ENCODE measurements around the gene SMAD2. TPM values are rescaled to one million over a fixed set of nuclear protein-coding genes. Genes with fewer than 3 reads are reported as not detected.

Gene SMAD2
- total RNA-seq, 1 experiment from 2014 or later = 97.0 TPM

DNA sequence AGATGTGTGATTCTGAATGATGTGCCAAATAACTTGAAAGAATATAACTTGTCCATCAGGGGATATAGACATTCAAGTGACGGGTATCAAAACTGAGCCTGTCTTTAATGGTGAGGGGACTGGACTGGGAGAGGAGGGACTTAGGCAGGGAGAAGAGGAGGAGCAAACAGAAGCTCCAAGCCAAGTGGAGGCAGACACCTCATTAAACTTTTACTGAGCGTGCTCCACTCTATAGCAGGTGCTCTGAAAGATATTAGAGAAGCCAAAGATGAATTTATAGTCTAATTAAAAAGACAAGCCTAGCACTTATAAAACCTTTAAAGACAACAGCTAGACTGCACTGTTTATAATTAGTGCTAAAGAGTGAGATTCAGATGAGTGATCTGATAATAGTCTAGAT, 47.7 kb upstream of the SMAD2 start:
- Histone ChIP-seq H3K27me3 (ENCODE audit: insufficient read depth, low read depth) (no peaks in the 10 kb centered on the region), H4K20me1 (ENCODE audit: insufficient read depth) (no peaks in the 10 kb centered on the region), H3K27ac (no peak overlapping the region), H3K36me3 (ENCODE audit: low read depth) (no peaks in the 10 kb centered on the region), H3K4me2 (no peak overlapping the region), H3K9me3 (ENCODE audit: insufficient read depth, low read depth) (no peaks in the 10 kb centered on the region), H3K4me3 (no peak overlapping the region), H3K9me2 (ENCODE audit: insufficient read depth) (no peaks in the 10 kb centered on the region), H3K4me1 (replicated peaks; ENCODE audit: insufficient read depth) (peaks cover 6% of the 10 kb centered on the region; the same call in 1 of the 2 replicates), H2AFZ (no peak overlapping the region), H3F3A (ENCODE audit: insufficient read depth, low read depth) (no peaks in the 10 kb centered on the region), H3K79me2 (ENCODE audit: low read depth) (no peaks in the 10 kb centered on the region)
- intact Hi-C loops (cut with micrococcal nuclease; ENCODE audit: unreplicated experiment) = no loop called here
- no peak for DNase-seq
- CTCF ChIA-PET = no interaction called here
- BruUV-seq (replicated peaks) = no TSS peak
- TF ChIP-seq EZH2 (IDR thresholded peaks at IDR 0.05; ENCODE audit: low read depth) (no peak), CTCF (conservative IDR thresholded peaks at IDR 0.05) (no peak)
- POLR2A ChIA-PET (ENCODE audit: unreplicated experiment) = no interaction called here

GRCh38 chr18:47975701-47976100, 45.2 kb upstream of the SMAD2 start:
- Histone ChIP-seq H3K79me2 (ENCODE audit: low read depth) (no peaks in the 10 kb centered on the region), H3K4me1 (replicated peaks; ENCODE audit: insufficient read depth) (peaks cover 6% of the 10 kb centered on the region; the same call in 1 of the 2 replicates), H3F3A (ENCODE audit: insufficient read depth, low read depth) (no peaks in the 10 kb centered on the region), H3K27ac (no peak overlapping the region), H3K4me3 (no peak overlapping the region), H3K27me3 (ENCODE audit: insufficient read depth, low read depth) (no peaks in the 10 kb centered on the region), H2AFZ (no peak overlapping the region), H3K9me3 (ENCODE audit: insufficient read depth, low read depth) (no peaks in the 10 kb centered on the region), H3K4me2 (no peak overlapping the region), H3K9me2 (ENCODE audit: insufficient read depth) (peaks cover 6% of the 10 kb centered on the region; the same call in 1 of the 2 replicates), H4K20me1 (ENCODE audit: insufficient read depth) (no peaks in the 10 kb centered on the region), H3K36me3 (ENCODE audit: low read depth) (no peaks in the 10 kb centered on the region)
- intact Hi-C loops (cut with micrococcal nuclease; ENCODE audit: unreplicated experiment) = no loop called here
- ChIA-PET POLR2A (ENCODE audit: unreplicated experiment) (no interaction called here), CTCF (no interaction called here)
- no peak for DNase-seq
- TF ChIP-seq CTCF (conservative IDR thresholded peaks at IDR 0.05) = no peak
- TF ChIP-seq EZH2 (IDR thresholded peaks at IDR 0.05; ENCODE audit: low read depth) = no peak
- BruUV-seq (replicated peaks) = no TSS peak

DNA sequence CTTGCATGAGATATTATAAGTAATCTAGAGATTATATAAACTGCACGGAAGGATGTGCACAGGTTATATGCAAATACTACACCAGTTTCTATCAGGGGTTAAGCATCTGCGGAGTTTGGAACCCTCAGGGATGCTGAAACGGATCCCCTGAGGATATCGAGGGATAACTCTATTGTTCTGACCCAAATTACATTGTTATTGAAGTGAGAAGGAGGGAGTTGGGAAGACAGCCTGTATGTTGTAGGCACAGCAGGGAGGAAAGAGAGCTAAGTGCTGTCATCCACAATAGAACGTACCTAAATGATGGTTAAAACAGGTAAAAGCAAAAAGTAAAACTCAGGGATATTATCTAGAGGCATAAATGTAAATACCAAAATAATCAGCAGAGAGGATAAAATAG, 44.6 kb upstream of the SMAD2 start:
- CTCF ChIA-PET = no interaction called here
- POLR2A ChIA-PET (ENCODE audit: unreplicated experiment) = no interaction called here
- Histone ChIP-seq H3F3A (ENCODE audit: insufficient read depth, low read depth) (no peaks in the 10 kb centered on the region), H3K36me3 (ENCODE audit: low read depth) (no peaks in the 10 kb centered on the region), H3K27me3 (ENCODE audit: insufficient read depth, low read depth) (no peaks in the 10 kb centered on the region), H2AFZ (no peak overlapping the region), H3K4me1 (replicated peaks; ENCODE audit: insufficient read depth) (peaks cover 6% of the 10 kb centered on the region; the same call in 1 of the 2 replicates), H3K4me2 (no peak overlapping the region), H3K9me3 (ENCODE audit: insufficient read depth, low read depth) (no peaks in the 10 kb centered on the region), H3K9me2 (ENCODE audit: insufficient read depth) (peaks cover 6% of the 10 kb centered on the region; the same call in 1 of the 2 replicates), H3K4me3 (no peak overlapping the region), H3K27ac (no peak overlapping the region), H3K79me2 (ENCODE audit: low read depth) (no peaks in the 10 kb centered on the region), H4K20me1 (ENCODE audit: insufficient read depth) (no peaks in the 10 kb centered on the region)
- TF ChIP-seq EZH2 (IDR thresholded peaks at IDR 0.05; ENCODE audit: low read depth) (no peak), CTCF (conservative IDR thresholded peaks at IDR 0.05) (no peak)
- DNase-seq = no peak
- intact Hi-C loops (cut with micrococcal nuclease; ENCODE audit: unreplicated experiment) = no loop called here
- no TSS peak for BruUV-seq (replicated peaks)
